DND-41 (cell line): Measurements from ENCODE around the gene GRIA1.

Experiments used
- CTCF ChIP-seq: IDR thresholded peaks from 2 replicates; pipeline ENCODE4 v1.5.1; 2012; ENCODE audit warnings: borderline replicate concordance, low read length, moderate library complexity, mild to moderate bottlenecking; ENCODE audit not compliant: poor library complexity, severe bottlenecking; ENCODE audit errors: extremely low read depth
- EZH2 ChIP-seq: IDR thresholded peaks from 3 replicates; pipeline ENCODE4 v1.6.1; 2012; ENCODE audit warnings: borderline replicate concordance, low read depth, mild to moderate bottlenecking, moderate library complexity, low read length, inconsistent platforms; ENCODE audit not compliant: severe bottlenecking

DNA sequence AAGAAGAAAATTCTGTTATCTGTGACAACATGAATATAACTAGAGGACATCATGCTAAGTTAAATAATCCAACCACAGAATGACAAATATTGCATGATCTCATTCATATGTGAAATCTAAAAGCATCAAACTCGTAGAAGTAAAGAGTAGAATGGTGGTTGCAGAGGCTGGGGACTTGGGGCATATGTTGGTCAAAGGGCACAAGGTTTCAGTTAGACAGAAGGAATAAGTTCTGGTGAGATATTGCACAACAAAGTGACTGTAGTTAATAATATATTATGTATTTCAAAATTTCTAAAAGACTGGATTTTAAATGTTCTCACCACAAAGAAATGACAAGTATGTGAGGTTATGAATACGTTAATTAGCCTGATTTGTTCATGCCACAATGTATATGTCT is 24.8 kb downstream of the GRIA1 start:
- TF ChIP-seq CTCF (no peak), EZH2 (no peak)
